ENCODE measurements around the gene RANBP17.
"Not testable (repeated sequence)": the region's sequence is repeated elsewhere in the genome, so short reads cannot be mapped to it uniquely, and the experiment has no call there.

Gene RANBP17

DNA sequence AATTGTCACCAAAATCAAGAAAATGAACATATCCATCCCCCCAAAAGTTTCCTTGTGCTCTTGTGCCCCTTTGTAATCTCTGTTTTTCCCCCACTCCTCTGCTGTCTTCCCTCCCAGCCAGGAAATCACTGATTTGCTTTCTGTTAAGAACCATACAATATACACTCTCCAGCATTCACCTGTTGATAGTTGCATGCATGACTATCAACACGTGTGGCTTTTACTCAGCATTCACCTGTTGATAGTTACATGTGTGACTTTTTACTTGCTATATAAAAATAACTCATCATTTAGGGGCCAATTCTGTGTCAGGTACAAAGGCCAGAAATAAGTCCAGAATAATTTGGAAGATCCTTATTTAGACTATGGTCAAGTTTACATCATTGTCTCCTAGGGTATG lies 6.0 kb downstream of the RANBP17 start:
- DNase-seq (ENCODE audit: low read depth in 2 of 2): no peak

DNA sequence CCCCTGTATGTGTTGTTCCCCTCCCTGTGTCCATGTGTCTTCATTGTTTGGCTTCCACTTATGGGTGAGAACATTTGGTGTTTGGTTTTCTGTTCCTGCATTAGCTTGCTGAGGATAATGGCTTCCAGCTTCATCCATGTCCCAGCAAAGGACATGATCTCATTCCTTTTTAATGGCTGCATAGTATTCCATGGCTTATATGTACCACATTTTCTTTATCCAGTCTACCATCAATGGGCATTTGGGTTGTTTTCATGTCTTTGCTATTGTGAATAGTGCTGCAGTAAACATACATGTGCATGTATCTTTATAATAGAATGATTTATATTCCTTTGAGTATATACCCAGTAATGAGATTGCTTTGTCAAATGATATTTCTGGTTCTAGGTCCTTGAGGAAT lies 8.6 kb downstream of the RANBP17 start:
- not testable (repeated sequence) for DNase-seq (ENCODE audit: low read depth in 2 of 2)

DNA sequence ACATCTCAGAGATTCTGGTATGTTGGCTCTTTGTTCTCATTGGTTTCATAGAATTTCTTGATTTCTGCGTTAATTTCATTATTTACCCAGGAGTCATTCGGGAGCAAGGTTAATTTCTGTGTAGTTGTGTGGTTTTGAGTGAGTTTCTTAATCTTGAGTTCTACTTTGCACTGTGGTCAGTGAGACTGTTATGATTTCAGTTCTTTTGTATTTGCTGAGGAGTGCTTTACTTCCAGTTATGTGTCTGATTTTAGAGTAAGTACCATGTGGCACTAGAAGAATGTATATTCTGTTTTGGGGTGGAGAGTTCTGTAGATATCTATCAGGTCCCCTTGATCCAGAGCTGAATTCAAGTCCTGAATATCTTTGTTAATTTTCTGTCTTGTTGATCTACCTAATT lies 12.2 kb downstream of the RANBP17 start:
- DNase-seq (ENCODE audit: low read depth in 2 of 2): no peak

DNA sequence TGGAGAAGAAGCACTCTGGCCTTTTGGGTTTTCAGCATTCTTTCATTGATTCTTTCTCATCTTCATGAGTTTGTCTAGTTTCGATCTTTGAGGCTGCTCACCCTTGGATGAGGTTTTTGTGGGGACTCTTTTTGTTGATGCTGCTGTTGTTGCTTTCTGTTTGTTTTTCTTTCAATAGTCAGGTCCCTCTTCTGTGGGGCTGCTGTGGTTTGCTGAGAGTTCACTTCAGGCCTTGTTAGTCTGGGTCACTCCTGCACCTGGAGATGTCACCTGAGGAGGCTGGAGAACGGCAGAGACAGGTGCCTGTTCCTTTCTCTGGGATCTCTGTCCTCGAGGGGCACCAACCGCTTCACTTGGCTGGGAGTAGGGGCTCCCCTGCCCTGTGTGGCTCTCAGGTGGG lies 14.0 kb downstream of the RANBP17 start:
- no peak for DNase-seq (ENCODE audit: low read depth in 2 of 2)

DNA sequence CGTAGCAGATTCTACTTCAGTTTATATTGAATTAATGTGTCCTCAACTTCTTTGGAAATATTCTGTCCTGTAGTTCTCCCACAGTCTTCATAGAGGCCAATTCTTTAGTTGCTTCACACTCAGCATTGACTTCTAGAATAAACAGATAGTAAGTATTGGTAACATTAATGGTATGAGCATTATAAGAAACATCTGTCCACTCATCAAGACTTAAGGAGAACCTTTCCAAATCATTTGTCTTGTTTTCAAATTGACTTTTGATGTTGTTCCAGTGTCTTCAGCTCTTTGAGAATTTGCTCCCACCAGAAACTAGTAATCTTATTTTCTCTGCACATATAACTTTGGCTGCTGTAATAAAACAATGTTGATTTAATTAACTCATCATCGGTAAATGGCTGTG lies 18.3 kb downstream of the RANBP17 start:
- DNase-seq (ENCODE audit: low read depth in 2 of 2): no peak

DNA sequence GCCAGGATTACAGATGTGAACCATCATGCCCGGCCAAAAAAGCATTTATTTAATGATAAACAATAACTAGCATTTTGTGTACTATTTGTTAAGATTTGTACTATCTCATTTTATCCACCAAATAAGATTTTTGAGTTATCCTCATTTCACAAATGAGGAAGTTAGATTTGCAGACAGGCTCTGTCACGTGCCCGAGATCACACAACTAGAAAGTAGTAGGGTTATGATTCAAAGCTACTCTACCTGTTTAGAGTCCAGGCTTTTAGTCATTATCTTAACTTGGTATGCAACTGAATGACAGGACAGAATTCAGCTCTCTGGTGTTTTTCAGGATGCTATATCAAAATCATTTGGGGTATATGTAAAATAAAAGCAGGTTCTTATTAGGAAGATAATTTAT lies 20.5 kb downstream of the RANBP17 start:
- DNase-seq (ENCODE audit: low read depth in 2 of 2): no peak

DNA sequence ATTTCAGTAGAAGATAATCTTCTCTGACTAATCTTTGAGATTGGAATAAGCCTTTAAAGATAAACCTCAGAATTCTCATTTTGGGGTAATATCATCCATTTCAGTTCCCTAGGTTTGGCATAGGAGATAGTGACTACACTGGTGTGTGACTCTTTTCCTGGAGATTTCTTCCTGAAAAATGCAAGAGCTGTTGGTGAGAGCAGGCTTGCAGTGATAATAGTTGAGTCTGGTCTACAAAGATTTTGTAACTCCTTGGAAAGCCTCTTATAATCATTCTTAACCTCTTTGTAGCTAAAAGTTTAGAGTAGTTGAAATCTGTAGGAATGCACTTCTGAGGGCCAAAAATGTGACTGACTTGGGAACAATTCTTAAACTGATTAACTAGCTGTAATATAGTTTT lies 23.4 kb downstream of the RANBP17 start:
- DNase-seq (ENCODE audit: low read depth in 2 of 2): no peak

DNA sequence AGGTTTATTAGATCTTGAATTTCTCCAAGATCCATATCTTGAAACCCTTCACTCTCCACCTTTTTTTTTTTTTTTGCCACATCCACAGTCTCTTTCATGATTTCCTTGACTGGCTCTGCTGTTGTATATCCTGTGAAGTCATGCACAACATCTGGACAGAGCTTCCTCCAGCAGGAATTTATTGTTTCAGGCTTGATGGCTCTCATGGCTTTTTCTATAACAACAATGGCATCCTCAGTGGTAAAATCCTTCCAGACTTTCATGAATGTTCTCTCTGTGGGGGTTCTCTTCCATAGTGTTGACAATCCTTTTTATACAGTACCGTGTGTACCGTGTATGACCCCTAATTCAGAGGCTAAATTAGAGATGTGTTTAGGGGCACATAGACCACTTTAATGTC lies 24.0 kb downstream of the RANBP17 start:
- DNase-seq (ENCODE audit: low read depth in 2 of 2): no peak

DNA sequence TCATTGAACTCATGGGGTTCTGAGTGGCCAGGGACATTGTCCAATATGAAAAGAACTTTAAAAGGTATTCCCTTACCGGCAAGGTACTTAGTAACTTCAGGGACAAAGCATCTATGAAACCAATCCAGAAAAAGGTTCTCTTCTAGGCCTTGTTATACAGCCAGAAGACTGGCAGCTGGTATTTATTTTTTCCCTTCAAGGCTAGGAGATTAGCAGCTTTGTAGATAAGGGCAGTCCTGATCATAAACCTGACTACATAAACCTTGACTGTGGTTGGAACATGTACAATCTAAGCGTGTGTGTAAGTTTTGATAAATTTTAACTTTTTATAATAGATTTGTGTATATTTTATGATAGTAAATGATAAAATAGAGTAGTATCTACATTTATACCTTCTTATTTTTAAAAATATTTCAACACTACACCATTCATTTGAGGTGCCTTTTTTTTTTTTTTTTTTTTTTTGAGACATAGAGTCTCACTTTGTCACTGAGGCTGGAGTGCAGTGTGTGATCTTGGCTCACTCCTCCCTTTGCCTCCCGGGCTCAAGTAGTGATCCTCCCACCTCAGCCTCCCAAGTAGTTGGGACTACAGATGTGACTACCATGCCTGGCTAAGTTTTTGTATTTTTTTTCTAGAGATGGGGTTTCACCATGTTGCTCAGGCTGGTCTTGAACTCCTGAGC lies 24.5 kb downstream of the RANBP17 start:
- DNase-seq (ENCODE audit: low read depth in 2 of 2): no peak

DNA sequence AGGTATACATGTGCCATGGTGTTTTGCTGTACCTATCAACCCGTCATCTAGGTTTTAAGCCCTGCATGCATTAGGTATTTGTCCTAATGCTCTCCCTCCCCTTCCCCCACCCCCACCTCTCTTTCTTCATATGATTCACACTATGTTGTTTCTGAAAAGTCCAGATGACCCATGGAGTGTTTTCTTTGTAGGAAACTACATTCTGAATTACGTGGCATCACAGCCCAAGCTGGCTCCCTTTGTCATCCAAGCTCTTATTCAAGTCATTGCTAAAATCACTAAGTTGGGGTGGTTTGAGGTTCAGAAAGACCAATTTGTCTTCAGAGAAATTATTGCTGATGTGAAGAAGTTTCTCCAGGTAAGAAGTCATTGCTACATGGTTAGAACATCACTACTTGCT lies 30.4 kb downstream of the RANBP17 start:
- DNase-seq (ENCODE audit: low read depth in 2 of 2): no peak

DNA sequence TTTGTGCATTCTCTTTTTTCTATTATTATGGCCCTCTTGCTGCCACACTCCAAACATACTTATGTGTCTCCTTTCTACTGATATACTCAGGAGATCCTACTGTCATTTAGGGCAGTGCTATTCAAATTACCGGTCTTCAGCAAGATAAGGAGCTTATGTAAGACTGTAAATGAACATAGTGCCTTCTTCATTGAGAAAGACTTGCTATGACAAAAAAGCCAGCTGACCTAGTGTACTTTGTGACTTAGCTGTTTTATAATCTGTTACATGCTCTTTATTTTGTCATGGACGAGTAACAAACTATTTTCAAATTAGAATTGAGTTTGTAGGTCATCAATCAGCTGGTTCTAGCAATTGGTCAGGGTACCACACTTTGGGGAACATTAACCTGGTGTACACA lies 32.8 kb downstream of the RANBP17 start:
- no peak for DNase-seq (ENCODE audit: low read depth in 2 of 2)

DNA sequence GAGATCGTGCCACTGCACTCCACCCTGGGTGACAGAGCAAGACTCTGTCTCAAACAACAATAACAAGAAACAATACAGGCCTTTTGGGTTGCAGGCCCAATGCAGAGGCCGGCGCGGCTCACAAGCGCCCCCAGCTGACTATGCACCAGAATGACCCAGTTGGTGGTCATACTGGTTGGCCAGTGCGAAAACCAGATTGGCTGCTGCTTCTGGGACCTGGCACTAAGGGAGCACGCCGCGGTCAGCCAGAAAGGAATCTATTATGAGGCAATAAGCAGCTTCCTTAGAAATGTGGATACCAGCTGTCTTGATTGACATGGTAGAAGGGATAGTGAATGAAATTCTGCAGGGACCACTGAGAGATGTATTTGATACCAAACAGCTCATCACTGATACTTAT lies 35.0 kb downstream of the RANBP17 start:
- no peak for DNase-seq (ENCODE audit: low read depth in 2 of 2)

DNA sequence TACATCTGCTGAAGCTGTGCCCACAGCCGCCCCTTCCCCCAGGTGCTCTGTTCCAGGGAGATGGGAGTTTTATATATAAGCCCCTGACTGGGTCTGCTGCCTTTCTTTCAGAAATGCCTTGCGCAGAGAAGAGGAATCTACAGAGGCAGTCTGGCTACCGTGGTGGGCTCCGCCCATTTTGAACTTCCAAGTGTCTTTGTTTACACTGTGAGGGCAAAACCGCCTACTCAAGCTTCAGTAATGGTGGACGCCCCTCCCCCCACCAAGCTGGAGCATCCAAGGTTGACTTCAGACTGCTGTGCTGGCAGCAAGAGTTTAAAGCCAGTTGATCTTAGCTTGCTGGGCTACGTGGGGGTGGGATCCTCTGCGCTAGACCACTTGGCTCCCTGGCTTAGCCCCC lies 41.3 kb downstream of the RANBP17 start:
- DNase-seq (ENCODE audit: low read depth in 2 of 2): no peak

DNA sequence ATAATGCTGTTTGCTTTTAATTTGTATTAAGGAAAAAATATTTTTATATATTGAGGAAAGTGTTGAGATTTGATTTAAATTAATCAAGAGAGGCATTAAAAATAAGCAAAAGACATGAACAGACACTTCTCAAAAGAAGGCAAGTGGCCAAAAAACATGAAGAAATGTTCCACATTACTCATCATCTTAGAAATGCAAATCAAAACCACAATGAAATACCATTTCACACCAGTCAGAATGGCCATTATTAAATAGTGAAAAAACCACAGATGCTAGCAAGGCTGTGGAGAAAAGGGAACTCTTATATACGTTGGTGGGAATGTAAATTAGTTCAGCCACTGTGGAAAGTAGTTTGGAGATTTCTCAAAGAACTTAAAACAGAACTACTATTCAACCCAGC lies 45.9 kb downstream of the RANBP17 start:
- DNase-seq (ENCODE audit: low read depth in 2 of 2): peak; percentile 47 to 49

DNA sequence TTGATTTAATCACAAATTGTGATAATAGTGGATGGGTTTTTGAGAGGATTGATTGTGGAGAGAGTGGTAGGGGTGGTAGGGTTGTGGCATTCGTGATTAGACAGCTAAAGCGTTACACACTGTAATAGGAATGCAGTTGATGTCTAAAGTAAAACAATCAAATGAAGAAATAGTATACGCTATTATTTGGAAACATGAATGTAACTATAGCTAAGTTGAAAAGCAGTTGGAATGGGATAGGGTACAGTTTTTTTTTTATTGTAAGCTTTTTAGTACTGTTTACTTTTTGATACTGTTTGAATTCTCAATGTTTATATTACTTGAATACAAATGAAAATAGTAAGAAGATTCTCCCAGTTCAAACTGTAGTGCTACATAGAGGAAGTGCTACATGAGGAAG lies 51.8 kb downstream of the RANBP17 start:
- DNase-seq (ENCODE audit: low read depth in 2 of 2): no peak

DNA sequence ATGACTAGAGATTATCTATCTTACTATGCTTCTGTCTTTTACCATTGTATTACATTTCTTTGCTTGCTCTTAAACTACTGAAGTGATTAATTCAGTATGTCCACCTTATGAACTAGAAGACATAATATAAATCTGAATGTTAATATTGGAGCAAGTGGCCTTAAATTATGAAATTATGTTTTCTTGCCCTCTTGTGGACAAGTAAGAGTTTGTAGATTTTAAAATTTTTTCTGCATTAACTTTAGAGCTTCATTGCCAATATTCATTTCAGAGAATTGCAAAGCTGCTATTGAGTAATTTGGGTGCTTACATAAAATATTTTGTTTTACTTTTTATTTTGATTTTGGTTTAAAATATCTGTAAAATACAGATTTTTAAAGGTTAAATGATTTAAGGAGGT lies 55.3 kb downstream of the RANBP17 start:
- no peak for DNase-seq (ENCODE audit: low read depth in 2 of 2)

DNA sequence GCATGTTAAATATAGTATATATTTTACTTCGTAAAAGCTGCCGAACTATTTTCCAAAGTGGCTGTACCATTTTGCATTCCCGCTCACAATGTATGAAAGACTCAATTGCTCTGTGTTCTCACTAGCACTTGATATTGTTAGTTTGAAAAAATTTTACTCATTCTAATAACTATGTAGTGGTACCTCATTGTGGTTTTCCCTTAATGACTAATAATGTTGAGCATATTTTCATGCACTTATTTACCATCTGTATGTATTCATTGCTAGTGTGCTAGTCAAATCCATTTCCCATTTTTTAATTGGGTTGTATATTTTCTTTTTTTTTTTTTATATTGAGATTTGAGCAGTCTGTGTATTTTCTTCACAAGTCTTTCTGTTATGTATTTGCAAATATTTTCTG lies 58.4 kb downstream of the RANBP17 start:
- DNase-seq (ENCODE audit: low read depth in 2 of 2): no peak

DNA sequence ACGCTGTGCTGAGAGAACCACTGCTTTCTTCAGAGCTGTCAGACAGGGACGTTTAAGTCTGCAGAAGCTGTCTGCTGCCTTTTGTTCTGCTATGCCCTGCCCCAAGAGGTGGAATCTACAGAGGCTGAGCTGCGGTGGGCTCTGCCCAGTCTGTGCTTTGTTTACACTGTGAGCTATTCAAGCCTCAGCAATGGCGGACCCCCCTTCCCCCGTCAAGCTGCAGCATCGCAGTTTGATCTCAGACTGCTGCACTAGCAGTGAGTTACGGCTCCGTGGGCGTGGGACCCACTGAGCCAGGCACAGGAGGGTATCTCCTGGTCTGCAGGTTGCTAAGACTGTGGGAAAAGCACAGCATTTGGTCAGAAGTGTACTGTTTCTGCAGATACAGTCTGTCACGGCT lies 60.5 kb downstream of the RANBP17 start:
- DNase-seq (ENCODE audit: low read depth in 2 of 2): not testable (repeated sequence)

DNA sequence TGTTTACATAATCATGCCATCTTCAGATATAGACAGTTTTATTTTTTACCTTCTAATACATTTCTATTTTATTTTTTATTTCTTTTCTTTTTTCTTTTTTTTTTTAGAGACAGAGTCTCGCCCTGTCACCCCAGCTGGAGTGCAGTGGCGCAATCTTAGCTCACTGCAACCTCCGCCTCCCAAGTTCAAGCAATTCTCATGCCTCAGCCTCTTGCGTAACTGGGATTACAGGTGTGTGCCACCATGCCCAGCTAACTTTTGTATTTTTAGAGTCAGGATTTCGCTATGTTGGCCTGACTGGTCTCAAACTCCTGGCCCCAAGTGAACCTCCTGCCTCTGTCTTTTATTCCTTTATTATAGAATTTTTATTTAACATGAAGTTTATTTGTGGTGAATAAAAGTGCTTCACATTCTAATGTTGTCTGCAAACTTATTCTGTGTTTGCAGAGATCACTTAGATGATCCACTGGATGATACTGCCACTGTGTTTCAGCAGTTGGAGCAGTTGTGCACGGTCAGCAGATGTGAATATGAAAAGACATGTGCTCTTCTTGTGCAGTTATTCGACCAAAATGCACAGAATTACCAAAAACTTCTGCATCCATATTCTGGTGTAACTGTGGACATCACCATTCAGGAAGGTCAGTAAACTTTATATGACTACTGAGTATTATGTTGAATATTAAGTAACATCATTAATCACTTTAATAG lies 62.2 kb downstream of the RANBP17 start:
- DNase-seq (ENCODE audit: low read depth in 2 of 2): no peak

DNA sequence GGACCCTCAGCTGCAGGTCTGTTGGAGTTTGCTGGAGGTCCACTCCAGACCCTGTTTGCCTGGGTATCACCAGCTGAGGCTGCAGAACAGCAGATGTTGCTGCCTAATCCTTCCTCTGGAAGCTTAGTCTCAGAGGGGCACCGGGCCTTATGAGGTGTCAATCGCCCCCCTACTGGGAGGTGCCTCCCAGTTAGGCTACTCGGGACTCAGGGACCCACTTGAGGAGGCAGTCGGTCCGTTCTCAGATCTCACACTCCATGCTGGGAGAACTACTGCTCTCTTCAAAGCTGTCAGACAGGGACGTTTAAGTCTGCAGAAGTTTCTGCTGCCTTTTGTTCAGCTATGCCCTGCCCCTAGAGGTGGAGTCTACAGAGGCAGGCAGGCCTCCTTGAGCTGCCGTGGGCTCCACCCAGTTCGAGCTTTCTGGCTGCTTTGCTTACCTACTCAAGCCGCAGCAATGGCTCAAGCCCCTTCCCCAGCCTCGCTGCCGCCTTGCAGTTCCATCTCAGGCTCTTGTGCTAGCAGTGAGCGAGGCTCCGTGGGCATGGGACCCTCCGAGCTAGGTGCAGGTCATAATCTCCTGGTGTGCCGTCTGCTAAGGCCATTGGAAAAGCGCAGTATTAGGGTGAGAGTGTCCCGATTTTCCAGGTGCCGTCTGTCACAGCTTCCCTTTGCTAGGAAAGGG lies 73.9 kb downstream of the RANBP17 start:
- DNase-seq (ENCODE audit: low read depth in 2 of 2): not testable (repeated sequence)

DNA sequence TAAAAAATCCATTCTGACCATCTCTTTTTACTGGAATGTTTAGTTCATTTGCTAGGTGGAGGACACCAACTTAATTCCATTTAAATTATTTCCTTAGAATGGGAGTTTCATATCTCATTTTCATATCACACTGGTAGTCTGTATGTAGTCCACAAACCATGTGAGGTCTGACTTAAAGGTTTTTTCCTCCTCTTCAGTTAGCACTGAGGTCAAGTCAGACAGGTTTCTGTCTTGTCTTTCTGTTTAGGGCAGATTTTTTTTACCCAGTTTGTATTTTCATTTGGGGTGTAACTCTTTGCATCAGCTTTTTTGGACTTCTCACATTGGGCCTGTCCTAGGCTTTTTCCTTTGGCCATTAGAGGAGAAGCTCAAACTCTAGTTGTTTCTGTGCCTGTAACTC lies 75.3 kb downstream of the RANBP17 start:
- no peak for DNase-seq (ENCODE audit: low read depth in 2 of 2)

DNA sequence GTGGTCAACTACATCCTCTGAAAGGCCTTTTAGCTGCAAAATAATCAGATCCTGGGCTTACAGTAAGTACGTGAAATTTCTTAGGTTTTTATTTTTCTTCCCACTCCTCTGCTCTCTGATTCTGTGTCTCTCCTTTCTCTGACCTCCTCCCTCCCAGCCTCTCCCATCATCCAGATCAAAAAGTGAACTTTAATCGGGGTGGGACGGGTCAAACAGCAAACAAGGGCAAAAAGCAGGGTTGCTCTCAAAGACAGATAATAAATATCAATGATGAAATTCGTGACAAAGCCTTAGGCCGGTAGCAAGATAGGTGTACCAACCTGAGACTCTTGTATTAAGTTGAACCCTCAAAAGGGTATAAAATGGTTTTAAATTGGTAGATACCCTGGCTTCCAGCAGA lies 76.1 kb downstream of the RANBP17 start:
- DNase-seq (ENCODE audit: low read depth in 2 of 2): no peak

DNA sequence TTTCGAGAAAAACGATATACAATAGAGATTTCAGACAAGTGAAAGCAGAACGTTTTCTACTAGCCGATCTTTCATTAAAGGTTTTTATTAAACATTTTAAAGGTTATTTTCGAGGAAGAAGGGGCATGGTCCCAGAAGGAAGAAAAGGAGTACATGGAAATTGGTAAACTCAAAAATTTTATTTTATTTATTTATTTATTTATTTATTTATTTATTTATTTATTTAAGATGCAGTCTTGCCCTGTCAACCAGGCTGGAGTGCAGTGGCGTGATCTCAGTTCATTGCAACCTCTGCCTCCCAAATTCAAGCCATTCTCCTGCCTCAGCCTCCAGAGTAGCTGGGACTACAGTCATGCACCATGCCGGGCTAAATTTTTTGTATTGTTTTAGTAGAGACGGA lies 77.4 kb downstream of the RANBP17 start:
- DNase-seq (ENCODE audit: low read depth in 2 of 2): no peak

All from fibroblast of skin of left biceps (primary cell).